Testis (tissue), 3 donors: ENCODE measurements around the gene DDX24. TPM values are rescaled to one million over a fixed set of nuclear protein-coding genes. Genes with fewer than 3 reads are reported as not detected.

Experiments
- DNase-seq: peaks from one replicate; pipeline ENCODE4 v3.0.0-alpha.2; 2019
- H3K27ac ChIP-seq, 2 donors: fragments of 200-600 bp; sonication (generic); one replicate each; pipeline ENCODE4 v1.5.1; 2019
- H3K27me3 ChIP-seq: fragments of 200-600 bp; sonication (generic); one replicate; pipeline ENCODE4 v1.5.1; 2019
- H3K36me3 ChIP-seq: fragments of 200-600 bp; sonication (generic); one replicate; pipeline ENCODE4 v1.5.1; 2017; ENCODE audit warnings: low read depth; ENCODE audit errors: missing control alignments
- H3K4me1 ChIP-seq: fragments of 200-600 bp; sonication (generic); one replicate; pipeline ENCODE4 v1.5.1; 2019
- H3K4me3 ChIP-seq, 2 donors: fragments of 200-600 bp; sonication (generic); one replicate each; pipeline ENCODE4 v1.5.1; 2017 to 2019
- H3K9me3 ChIP-seq: fragments of 200-600 bp; sonication (generic); one replicate; pipeline ENCODE4 v1.5.1; 2017
- POLR2A ChIP-seq: fragments of 450-650 bp; IDR thresholded peaks from one replicate; pipeline ENCODE4 v1.6.1; 2017; ENCODE audit warnings: antibody characterized with exemption, mild to moderate bottlenecking, moderate library complexity
- WGBS, 2 donors: methylation state at CpG; one replicate each; pipeline ENCODE4 v1.1.5; 2018; 5-methylcytosine and 5-hydroxymethylcytosine counted together
- intact Hi-C: fragments of 100-400 bp; cut with DNase I; formaldehyde crosslinking; loops from one replicate; pipeline ENCODE4 v1.15.1; 2023; ENCODE audit warnings: low total_unique reads
- polyA plus RNA-seq: library from polyadenylated mRNA; stranded (reverse); fragments of 350-450 nt; fragmentation: Illumina TruSeq; extraction: RNeasy Lipid Tissue Mini Kit (QIAGEN cat#74804); gene quantifications from one replicate; pipeline ENCODE4 v1.2.3, GENCODE V29; 2014; ENCODE audit warnings: low read depth, low replicate concordance; ENCODE audit not compliant: insufficient read depth
- total RNA-seq, 2 donors: library from RNA; depleted of rRNA; stranded (reverse); fragments of >200 nt; gene quantifications; one replicate each; pipeline ENCODE4 v1.2.3, GENCODE V29; 2016
- TF ChIP-seq, protein P1 (sequence below), 3 experiments: fragments of 450-650 bp in 2 of 3; fragments of 200-600 bp in 1 of 3; sonication (generic) in 1 of 3; IDR thresholded peaks; one replicate each; pipeline ENCODE4 v1.5.1; 2016 to 2019; ENCODE audit warnings: antibody characterized with exemption in 3 of 3, mild to moderate bottlenecking in 2 of 3, moderate library complexity in 1 of 3

The DDX24 gene
- total and polyA plus RNA-seq, 3 donors from 2014 or later, result 378 to 485 (median 431) TPM

DNA sequence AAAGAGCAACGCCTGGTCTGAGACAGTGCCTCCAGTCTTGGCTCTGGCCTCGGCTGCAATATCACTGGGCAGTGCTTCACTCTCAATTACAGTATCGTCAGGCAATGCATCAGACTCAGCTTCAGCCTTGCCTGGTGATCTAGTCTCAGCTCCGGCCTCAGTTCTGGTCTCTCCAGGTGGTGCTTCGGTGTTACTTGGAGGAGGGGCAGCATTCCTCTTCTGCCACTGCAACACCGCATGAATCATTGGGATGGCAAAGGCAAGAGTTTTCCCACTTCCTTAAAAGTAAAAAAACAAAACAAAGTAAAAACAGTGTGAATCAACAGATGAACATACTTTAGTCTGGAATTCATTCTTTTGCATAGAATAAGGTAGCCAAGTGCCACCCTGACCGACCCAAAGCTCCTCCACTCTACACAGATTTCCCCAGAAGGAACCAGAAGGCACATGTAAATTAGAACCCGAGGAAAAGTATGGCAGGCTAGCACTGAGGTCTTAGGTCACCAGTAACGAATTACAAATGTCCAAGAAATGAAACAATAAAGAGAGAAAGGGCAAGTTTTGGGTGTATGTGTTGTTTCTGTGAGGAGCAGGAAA, 18.6 kb downstream of the DDX24 start:
- Histone ChIP-seq H3K9me3 (no peaks in the 10 kb centered on the region), H3K27me3 (no peaks in the 10 kb centered on the region), H3K27ac (peak overlapping the region in 1 of 2 donors; percentile 39), H3K4me1 (peaks cover 68% of the 10 kb centered on the region), H3K4me3 (no peak overlapping the region), H3K36me3 (no peaks in the 10 kb centered on the region)
- intact Hi-C loops, result no loop called here
- DNase-seq, result peak; percentile 14
- TF ChIP-seq, protein P1, sequence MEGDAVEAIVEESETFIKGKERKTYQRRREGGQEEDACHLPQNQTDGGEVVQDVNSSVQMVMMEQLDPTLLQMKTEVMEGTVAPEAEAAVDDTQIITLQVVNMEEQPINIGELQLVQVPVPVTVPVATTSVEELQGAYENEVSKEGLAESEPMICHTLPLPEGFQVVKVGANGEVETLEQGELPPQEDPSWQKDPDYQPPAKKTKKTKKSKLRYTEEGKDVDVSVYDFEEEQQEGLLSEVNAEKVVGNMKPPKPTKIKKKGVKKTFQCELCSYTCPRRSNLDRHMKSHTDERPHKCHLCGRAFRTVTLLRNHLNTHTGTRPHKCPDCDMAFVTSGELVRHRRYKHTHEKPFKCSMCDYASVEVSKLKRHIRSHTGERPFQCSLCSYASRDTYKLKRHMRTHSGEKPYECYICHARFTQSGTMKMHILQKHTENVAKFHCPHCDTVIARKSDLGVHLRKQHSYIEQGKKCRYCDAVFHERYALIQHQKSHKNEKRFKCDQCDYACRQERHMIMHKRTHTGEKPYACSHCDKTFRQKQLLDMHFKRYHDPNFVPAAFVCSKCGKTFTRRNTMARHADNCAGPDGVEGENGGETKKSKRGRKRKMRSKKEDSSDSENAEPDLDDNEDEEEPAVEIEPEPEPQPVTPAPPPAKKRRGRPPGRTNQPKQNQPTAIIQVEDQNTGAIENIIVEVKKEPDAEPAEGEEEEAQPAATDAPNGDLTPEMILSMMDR (IDR thresholded peaks at IDR 0.05), result no peak
- no peak for TF ChIP-seq POLR2A
- 66 to 73% methylated on average over 9 of the region's 9 CpGs for WGBS, 2 donors

DNA sequence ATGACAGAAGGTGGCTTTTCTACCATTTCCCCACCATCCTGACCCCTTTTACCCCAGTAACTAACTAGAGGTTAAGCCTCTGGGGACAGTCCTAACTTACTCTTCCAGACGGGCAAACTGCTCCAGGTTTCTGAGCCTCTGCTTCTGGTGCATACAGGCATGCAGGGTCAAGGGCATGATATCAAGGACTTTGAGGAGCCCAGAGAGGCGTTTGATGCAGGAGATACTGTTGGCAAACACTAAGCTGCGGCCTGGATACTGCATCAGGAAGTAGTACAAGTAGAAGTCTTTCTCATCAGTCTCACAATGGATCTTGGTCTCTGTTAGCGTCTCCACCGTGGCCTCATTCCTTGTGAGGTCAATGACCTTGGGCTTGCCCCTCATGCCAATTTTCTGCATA, 21.0 kb downstream of the DDX24 start:
- Histone ChIP-seq H3K4me1 (peaks cover 58% of the 10 kb centered on the region), H3K4me3 (no peak overlapping the region), H3K36me3 (no peaks in the 10 kb centered on the region), H3K9me3 (no peaks in the 10 kb centered on the region), H3K27me3 (no peaks in the 10 kb centered on the region), H3K27ac (no peak overlapping the region)
- TF ChIP-seq POLR2A, result no peak
- TF ChIP-seq, protein P1 (IDR thresholded peaks at IDR 0.05), result no peak
- 45 to 54% methylated on average over 5 of the region's 5 CpGs for WGBS, 2 donors
- intact Hi-C loops, result no loop called here
- peak; percentile 18 for DNase-seq

DNA sequence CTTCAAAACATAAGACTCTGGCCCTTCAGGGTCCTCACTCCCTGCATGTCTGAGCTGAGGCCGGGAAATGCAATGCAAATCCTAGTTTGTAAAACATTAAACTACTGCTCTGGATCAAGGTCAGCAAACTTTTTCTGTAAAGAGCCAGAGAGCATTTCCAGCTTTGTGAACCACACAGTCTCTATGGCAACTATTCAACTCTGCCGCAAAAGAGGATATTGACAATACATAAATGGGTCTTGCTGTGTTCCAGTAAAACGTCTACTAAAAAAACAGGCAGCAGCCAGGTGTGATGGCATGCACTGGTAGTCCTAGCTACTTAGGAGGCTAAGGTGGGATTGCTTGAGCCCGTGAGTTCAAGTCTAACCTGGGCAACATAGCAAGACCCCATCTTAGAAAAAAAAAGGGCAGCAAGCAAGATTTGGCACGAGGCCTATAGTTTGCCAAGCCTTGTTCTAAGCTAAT, 22.3 kb downstream of the DDX24 start:
- no peaks in the 10 kb centered on the region for H3K36me3 ChIP-seq
- intact Hi-C loops, result no loop called here
- no peaks in the 10 kb centered on the region for H3K27me3 ChIP-seq
- peaks cover 51% of the 10 kb centered on the region for H3K4me1 ChIP-seq
- no peak overlapping the region for H3K4me3 ChIP-seq
- no peak for TF ChIP-seq POLR2A
- TF ChIP-seq, protein P1 (IDR thresholded peaks at IDR 0.05), result no peak
- no peaks in the 10 kb centered on the region for H3K9me3 ChIP-seq
- peak overlapping the region in 1 of 2 donors; percentile 32 for H3K27ac ChIP-seq
- WGBS, 2 donors, result 51 to 66% methylated on average over 5 of the region's 5 CpGs
- peak; percentile 9 for DNase-seq

DNA sequence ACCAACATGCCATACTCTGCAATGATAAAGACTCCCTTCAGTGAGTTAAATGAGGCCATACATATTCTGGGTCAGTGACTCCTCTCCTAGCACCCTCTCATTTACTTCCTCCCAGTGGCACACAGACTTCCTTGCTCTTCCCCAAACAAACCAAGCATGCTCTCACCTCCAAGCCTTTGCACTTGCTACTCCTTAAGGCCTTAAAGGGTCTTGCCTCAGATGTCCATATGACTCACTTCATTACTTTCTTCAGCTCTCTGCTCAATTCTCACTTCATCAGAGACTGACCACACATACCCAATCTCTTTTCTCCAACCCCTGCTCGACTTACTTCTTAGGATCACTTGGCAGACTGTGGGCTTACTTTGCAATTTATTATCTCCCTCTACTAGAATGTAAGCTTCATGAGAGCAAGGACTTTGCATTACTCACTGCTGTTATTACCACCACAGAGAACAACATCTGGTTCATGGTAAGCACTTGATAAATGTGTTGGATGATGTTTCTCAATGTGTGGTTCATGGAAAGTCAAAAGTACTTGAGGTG, 22.8 kb downstream of the DDX24 start:
- no peaks in the 10 kb centered on the region for H3K27me3 ChIP-seq
- DNase-seq, result no peak
- H3K27ac ChIP-seq, result no peak overlapping the region
- intact Hi-C loops, result no loop called here
- peaks cover 46% of the 10 kb centered on the region for H3K4me1 ChIP-seq
- H3K9me3 ChIP-seq, result no peaks in the 10 kb centered on the region
- WGBS, 2 donors, result 68 to 74% methylated on average over 1 of the region's 1 CpG
- TF ChIP-seq, protein P1 (IDR thresholded peaks at IDR 0.05), result no peak
- TF ChIP-seq POLR2A, result no peak
- no peak overlapping the region for H3K4me3 ChIP-seq
- no peaks in the 10 kb centered on the region for H3K36me3 ChIP-seq
